ENCODE measurements around the gene TP73.

DNA sequence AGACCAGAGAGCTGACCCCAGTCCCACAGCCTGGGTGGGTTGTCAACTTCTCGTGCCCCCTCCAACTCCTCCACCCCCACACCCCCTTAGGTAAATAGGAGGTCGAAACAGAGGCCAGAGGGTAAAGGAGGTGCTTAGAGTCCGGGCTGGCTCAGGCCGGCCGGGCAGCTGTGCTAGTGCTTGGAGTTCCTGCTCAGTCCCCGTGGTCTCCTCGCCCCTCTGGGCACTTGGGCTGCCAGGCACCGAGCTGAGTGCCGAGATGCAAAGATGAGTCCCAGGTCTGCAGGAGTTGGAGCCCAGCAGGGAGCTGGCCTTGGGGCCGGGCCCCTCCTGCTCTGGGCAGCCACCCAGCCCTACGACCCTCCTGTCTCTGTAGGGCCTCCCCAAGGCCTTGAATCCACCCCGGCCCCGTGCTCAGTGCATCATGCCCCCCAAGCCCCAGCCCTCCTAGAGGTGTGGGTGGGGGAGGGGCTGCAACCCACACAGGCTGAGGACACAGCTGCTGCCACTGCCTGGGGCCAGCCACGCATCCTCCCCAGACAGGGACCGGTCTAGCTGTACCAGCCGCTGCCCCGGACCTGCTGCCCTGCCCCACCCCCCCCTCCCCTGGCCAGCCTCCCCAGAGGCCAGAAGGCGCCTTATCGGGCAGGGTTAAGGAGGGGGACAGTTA lies 122.1 kb downstream of the TP73 start:
- TF ChIP-seq, protein P1, sequence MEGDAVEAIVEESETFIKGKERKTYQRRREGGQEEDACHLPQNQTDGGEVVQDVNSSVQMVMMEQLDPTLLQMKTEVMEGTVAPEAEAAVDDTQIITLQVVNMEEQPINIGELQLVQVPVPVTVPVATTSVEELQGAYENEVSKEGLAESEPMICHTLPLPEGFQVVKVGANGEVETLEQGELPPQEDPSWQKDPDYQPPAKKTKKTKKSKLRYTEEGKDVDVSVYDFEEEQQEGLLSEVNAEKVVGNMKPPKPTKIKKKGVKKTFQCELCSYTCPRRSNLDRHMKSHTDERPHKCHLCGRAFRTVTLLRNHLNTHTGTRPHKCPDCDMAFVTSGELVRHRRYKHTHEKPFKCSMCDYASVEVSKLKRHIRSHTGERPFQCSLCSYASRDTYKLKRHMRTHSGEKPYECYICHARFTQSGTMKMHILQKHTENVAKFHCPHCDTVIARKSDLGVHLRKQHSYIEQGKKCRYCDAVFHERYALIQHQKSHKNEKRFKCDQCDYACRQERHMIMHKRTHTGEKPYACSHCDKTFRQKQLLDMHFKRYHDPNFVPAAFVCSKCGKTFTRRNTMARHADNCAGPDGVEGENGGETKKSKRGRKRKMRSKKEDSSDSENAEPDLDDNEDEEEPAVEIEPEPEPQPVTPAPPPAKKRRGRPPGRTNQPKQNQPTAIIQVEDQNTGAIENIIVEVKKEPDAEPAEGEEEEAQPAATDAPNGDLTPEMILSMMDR (IDR thresholded peaks at IDR 0.05) = no peak
- no peak for TF ChIP-seq POLR2A (IDR thresholded peaks at IDR 0.05)

Data from heart left ventricle (tissue), 13 donors.